Prostate gland (tissue), 2 donors: ENCODE results near the gene OSBP.

Source experiments
- CTCF ChIP-seq, 4 experiments: fragments of 200-600 bp in 2 of 4; fragments of 450-650 bp in 2 of 4; sonication (generic) in 2 of 4; IDR thresholded peaks; 1 replicate in 3 of 4; 2 replicates in 1 of 4; pipeline ENCODE4 v1.5.1; 2016 to 2019; ENCODE audit warnings: antibody characterized with exemption in 4 of 4, mild to moderate bottlenecking in 2 of 4, moderate library complexity in 2 of 4
- POLR2A ChIP-seq: fragments of 450-650 bp; IDR thresholded peaks from one replicate; pipeline ENCODE4 v1.6.1; 2016; ENCODE audit warnings: antibody characterized with exemption, mild to moderate bottlenecking
- POLR2AphosphoS5 ChIP-seq: sonication (generic); formaldehyde crosslinking; IDR thresholded peaks from one replicate; pipeline ENCODE4 v1.6.1; 2017; ENCODE audit warnings: antibody characterized with exemption

GRCh38 chr11:59555601-59556114 lies 59.9 kb downstream of the OSBP start:
- TF ChIP-seq CTCF (IDR thresholded peaks at IDR 0.05) (no peak), POLR2AphosphoS5 (no peak), POLR2A (no peak)
